GM12865 (cell line): ENCODE data around the gene GHR.

ENCODE experiments used
- DNase-seq: peaks from one replicate; pipeline ENCODE4 v3.0.0; 2010; ENCODE audit warnings: low read depth
- H3K4me3 ChIP-seq: 2 replicates; pipeline ENCODE4 v1.5.1; 2011; ENCODE audit warnings: mild to moderate bottlenecking, low read depth, low read length, control low read depth
- CTCF ChIP-seq: IDR thresholded peaks from 2 replicates; pipeline ENCODE4 v1.5.1; 2011; ENCODE audit warnings: low read length, control low read depth, low read depth, inconsistent platforms; ENCODE audit not compliant: insufficient read depth; ENCODE audit errors: missing control alignments

GHR gene

GRCh38 chr5:42422656-42423280, 471 bp upstream of the GHR start:
- H3K4me3 ChIP-seq = no peak overlapping the region
- DNase-seq = no peak
- TF ChIP-seq CTCF = no peak

GRCh38 chr5:42426016-42426415, 2.8 kb downstream of the GHR start:
- no peak for TF ChIP-seq CTCF
- DNase-seq = no peak
- no peak overlapping the region for H3K4me3 ChIP-seq

GRCh38 chr5:42429694-42430093, 6.5 kb downstream of the GHR start:
- TF ChIP-seq CTCF = no peak
- H3K4me3 ChIP-seq = no peak overlapping the region

GRCh38 chr5:42434047-42434724, 10.9 kb downstream of the GHR start:
- no peak overlapping the region for H3K4me3 ChIP-seq
- no peak for TF ChIP-seq CTCF

More at GRCh38 chr5:42429694-42430093, 6.5 kb downstream of the GHR start:
- no peak for DNase-seq

GRCh38 chr5:42436051-42436450, 12.8 kb downstream of the GHR start:
- TF ChIP-seq CTCF = no peak
- no peak for DNase-seq
- no peak overlapping the region for H3K4me3 ChIP-seq

More at GRCh38 chr5:42434047-42434724, 10.9 kb downstream of the GHR start:
- no peak for DNase-seq

- peak; percentile 33 for DNase-seq
- no peak overlapping the region for H3K4me3 ChIP-seq
- TF ChIP-seq CTCF = no peak
Measured at GRCh38 chr5:42454216-42454995, 31.2 kb downstream of the GHR start.
